ENCODE measurements around the gene MLLT1.
"Not testable (repeated sequence)": the region's sequence is repeated elsewhere in the genome, so short reads cannot be mapped to it uniquely, and the experiment has no call there.

Gene MLLT1, protein sequence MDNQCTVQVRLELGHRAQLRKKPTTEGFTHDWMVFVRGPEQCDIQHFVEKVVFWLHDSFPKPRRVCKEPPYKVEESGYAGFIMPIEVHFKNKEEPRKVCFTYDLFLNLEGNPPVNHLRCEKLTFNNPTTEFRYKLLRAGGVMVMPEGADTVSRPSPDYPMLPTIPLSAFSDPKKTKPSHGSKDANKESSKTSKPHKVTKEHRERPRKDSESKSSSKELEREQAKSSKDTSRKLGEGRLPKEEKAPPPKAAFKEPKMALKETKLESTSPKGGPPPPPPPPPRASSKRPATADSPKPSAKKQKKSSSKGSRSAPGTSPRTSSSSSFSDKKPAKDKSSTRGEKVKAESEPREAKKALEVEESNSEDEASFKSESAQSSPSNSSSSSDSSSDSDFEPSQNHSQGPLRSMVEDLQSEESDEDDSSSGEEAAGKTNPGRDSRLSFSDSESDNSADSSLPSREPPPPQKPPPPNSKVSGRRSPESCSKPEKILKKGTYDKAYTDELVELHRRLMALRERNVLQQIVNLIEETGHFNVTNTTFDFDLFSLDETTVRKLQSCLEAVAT

DNA sequence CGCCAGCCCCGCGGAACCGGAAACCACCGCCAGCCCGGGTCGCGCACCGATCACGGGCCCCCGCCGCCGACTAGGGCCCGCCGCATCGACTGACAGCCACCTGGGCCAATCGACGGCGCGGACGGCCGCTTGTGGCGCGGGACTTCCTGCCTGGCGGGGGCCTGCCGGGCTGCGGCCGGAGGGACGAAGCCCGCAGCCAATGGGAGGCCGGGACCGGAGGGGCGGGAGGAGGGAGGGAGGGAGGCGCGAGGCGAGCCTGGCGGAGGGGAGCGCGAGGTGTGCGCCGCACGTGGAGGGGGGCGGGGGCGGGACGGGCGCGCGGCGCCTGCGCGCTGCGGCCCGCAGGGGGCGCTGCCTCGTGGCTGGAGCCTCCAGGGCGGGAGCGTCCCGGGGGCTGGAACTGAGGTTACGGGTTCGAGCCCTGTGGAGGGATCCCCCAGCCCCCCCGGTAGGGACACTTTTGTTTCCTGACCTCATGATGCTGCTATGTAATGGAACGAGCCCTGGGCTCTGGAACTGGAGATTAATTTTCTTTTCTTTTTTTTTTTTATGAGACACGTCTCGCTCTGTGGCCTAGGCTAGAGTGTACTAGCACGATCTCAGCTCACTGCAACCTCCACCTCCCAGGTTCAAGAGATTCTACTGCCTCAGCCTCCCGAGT lies at the start of gene MLLT1:
MLLT1 (minus strand) TSS at position 45 of the 661 bp plus-strand sequence. CDS start 191 bp downstream, outside the sequence.
- peak; percentile 93 to 95 for DNase-seq

DNA sequence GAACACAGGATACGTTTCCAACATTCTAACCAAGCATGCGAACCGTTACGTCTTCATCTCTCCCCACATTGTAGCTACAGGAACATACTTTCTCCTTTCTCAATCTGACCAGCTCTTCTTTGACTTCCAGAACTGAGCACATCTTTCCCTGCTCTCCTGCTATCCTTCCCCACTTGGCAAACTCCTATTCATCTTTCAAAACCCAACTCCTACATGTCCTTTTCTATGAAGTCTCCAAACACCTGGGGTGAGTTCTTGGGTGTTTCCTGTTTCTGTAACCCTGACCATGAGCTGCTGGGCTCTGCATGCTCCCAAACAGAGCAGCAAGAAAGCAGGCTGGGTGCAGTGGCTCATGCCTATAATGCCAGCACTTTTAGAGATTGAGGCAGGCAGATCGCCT lies 47.0 kb upstream of the MLLT1 start:
- DNase-seq: no peak

DNA sequence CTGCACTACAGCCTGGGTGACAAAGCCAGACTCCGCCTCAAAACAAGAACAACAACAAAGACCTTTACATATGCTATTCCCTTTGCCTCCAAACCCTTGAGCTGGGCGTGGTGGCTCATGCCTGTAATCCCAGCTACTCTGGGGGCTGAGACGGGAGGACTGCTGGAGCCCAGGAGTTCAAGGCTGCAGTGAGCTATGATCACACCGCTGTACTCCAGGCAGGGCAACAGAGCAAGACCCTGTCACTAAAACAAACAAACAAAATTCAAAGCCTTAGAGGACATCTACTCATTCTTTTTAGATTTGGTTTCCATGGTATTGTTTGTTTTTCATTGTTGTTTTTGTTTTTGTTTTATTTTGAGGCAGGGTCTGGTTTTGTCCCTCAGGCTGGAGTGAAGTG lies 45.8 kb upstream of the MLLT1 start:
- no peak for DNase-seq

DNA sequence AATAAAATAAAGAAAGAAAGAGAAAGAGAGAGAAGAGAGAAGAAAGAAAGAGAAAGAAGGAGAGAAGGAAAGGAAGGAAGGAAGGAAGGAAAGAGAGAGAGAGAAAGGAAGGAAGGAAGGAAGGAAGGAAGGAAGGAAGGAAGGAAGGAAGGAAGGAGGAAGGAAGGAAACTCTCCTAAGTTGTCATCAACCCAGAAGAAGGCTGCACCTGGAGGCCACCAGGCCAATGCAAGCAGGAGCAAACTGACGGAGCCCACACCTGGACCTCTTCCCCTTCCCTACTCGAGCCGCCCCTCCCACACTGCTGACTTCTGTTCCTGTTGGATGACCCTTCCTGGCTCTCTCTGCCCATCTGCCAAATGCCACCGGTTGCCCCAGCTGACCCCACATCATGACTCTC lies 45.0 kb upstream of the MLLT1 start:
- DNase-seq: no peak

DNA sequence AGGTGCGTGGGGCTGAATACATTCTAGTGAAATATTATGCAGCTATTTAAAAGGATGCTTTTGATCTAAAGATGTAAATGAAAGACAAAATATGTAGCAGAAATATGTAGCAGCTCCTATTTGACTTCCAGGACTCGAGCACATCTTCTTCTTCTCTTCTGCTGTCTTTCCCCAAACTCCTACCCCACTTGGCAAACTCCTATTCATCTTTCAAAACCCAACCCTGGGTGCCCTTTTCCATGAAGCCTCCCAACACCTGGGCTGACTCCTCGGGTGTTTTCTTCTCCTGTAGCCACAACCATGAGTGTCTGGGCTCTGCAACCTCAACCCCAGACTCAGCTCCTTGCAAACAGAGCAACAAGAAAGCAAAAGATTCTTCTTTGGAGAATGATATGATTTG lies 42.5 kb upstream of the MLLT1 start:
- no peak for DNase-seq

DNA sequence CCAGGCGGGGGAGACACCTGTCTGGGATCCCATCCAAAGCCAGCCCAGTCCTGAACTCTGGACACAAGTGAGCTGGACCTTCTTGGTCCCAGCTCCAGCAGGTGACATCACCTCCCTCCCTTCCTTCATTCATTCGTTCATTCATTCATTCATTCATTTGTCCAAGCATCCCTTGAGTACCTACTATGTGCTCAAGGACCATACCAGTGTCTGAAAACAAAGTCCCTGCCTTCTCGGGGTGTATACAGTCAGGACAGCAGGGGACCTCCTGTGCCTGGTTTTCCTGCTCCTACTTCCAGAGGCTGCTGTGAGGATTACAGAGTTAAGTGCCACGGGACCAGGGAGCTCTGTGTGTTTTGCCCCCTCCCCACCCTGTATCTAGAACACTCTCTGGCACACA lies 39.6 kb upstream of the MLLT1 start:
- no peak for DNase-seq

DNA sequence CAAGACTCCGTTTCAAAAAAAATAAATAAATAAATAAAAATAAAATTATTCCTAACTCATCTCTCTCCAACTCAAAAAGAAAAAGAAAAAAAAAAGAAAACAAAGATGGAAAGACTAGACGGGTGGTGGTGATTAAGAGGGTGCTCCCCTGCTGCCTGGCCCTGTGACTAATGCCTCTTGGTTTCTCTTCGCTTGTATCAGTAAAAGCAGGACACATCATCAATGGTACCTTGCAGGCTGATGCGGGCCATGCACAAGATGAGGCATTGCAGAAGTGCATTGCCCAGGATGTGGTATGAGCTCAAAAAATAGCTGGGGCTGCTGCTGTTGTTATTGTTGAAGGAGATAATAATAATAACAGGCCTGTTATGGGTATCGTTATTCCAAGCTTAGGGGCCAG lies 39.0 kb upstream of the MLLT1 start:
- DNase-seq: no peak

DNA sequence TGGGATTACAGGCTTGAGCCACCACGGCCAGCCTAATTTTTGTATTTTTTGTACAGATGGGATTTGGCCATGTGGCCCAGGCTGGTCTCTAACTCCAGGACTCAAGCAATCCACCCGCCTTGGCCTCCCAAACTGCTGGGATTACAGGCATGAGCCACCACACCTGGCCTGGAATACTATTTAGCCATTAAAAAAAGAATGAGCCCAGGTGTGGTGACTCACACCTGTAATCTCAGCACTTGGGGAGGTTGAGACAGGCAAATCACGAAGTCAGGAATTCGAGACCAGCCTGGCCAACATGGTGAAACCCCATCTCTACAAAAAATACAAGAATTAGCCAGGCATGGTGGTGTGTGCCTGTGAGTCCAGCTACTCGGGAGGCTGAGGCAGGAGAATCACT lies 35.9 kb upstream of the MLLT1 start:
- not testable (repeated sequence) for DNase-seq

DNA sequence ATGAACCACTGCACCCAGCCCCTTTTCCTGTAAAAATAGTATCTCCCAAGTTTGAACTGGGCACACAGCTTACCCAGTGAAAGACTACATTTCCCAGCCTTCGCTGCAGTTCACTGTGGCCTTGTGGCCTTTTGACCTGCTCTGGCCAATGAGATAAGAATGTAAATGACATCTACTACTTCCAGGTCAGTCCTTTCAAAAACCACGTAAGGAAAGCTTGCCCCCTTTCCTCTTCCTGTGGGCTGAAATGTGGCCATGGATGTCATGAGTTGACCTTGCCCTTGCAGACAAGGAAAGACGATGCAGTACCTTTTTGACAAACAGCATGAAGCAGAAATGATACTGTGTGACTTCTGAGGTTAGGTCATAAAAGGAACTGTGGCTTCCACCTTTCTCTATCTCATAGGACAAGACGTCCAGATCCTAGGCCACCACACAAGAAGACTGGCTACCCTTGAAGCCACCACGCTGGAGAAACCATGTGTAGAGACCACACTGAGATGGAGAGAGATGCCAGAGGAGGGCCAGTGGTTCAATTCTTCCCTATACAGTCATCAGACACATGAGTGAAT lies 33.7 kb upstream of the MLLT1 start:
- no peak for DNase-seq

DNA sequence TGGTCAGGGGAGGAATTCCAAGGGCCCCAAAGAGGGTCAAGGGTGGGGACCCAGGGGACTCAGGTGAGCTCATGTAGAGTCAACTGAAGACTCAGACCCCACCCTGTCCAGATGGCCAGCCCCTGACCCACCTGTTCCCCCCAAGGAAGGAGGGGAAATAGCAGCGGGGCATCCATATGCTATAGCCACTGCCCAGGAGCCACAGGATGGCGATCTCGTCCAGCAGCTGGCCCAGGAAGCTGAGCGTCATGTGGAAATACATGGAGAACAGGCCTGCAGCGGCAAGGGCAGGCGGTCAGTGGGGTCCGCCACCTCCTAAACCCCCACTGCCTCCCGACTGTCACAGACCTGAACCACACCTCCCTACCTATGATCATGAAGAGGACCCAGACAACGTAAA lies 32.2 kb upstream of the MLLT1 start:
- DNase-seq: no peak

DNA sequence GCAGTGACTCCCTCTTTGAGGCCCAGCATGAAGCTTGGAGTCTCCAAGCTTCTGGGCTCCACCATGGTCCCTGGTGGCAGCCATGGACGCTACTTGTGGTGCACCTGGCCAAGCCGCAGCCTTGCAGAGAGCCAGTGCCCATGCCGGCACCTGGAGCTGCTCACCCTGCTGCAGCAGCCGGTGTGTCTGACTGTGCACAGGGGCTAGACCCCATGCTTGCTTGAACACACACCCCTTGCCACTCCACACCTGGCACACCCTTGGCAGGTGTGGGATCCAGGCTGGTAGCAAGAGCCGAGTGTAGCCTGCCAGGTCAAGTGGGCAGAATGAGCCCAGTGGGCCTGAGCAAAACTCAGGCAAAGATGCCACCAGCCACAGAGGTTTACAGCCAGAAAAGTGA lies 18.6 kb upstream of the MLLT1 start:
- DNase-seq: no peak

DNA sequence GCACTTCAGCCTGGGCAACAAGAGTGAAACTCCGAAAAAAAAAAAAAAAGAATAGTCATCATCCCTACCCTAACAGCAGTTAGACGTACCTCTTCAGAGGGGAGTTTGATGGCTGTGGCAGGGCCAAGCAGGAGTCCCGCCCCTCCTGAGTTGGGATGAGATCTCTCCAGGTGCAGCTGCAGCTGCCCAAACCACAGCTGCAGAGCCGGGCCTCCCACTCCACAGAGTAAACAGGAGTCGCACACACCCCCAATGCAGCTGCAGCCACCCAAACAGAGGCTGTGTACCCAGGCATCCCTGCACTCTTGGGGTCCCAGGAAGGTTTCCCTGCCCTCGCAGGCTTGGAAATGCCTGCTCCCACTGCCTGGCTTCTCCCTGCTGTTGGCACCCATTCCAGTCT lies 17.4 kb upstream of the MLLT1 start:
- no peak for DNase-seq

DNA sequence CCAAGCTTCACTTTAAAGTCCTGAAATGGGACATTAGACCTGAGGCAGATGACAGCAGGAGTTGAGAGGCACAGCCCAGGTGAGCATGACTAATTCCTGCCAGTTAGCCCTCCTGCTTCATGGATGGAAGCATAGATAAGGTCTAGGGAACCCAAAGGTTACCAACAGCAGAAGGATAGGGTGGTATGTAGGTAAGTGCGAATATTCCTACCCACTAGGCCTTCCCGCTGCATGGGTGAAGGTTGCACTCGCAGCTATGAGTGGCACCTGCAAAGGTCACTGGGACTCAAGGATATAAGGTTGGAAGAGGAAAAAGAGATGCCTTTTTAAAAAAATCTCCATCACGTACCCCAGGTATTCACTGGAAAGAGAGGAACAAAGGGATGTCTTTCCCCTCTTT lies 12.2 kb upstream of the MLLT1 start:
- no peak for DNase-seq

DNA sequence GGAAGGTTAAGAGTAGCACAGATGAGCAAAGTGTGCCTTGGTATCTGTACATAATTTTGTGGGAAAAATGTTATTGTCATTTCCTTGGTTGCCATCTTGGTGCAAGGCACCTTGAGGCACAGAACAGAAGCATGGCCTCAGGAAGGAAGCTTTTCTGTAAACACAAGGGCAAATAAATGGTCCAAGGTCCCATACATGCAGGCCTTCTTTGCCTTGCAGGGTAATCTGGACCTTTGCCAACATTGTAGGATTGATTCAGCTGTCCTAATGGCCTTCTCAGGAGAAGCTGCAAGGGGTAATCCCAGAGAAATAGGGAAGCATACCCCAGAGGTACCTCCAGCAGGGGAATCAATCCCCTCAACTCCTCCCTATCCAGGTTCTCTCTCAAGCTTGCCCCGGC lies 9.0 kb upstream of the MLLT1 start:
- DNase-seq: no peak

DNA sequence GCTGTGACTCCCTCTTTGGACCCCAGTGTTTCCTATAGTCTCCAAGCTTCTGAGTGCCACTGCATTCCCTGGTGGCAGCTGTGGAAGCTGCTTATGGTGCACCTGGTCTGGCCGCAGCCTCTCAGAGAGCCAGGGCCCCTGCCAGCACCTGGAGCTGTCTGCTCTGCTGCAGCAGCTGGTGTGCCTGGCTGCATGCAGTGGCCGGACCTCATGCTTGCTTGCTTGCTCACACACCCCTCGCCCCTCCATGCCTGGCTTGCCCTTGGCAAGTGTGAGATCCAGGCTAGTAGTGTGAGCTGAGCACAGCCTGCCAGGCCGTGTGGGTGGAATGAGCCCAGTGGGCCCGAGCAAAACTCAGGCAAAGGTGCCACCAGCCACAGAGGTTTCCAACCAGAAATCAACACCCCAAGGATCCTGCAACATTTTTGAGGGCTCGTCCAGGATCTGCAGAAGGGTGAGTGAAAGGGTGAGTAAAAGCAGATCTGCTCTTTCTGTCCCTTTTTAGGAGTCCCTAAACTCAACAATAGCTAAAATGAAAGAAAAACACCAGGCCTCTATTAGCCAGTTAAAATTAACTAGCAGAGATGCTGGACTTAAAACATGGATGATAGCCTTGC lies 7.6 kb upstream of the MLLT1 start:
- no peak for DNase-seq

DNA sequence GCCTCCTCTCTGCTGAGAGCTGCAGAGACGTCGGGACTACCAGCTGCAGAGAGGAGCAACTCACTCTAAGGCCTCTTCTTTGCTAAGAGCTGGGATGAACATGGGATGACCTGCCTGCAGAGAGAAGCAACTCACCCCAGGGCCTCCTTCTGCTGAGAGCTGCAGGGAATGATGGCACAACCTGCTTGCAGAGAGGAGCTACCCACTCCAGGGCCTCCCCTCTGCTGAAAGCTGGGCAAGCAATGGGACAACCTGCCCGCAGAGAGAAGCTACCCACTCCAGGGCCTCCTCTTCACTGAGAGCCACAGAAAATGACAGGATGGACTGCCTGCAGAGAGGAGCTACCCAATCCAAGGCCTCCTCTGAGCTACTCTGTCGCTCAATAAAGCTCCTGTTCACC lies 6.9 kb upstream of the MLLT1 start:
- no peak for DNase-seq

DNA sequence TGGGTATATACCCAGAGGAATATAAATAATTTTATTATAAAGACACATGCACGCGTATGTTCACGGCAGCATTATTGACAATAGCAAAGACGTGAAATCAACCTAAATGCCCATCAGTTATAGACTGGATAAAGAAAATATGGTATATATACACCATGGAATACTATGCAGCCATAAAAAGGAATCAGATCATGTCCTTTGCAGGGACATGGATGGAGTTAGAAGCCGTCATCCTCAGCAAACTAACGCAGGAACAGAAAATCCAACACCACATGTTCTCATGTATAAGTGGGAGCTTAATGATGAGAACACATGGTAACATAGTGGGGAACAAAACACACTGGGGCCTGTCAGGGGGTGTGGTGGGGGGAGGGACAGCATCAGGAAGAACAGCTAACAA lies 2.6 kb upstream of the MLLT1 start:
- not testable (repeated sequence) for DNase-seq

DNA sequence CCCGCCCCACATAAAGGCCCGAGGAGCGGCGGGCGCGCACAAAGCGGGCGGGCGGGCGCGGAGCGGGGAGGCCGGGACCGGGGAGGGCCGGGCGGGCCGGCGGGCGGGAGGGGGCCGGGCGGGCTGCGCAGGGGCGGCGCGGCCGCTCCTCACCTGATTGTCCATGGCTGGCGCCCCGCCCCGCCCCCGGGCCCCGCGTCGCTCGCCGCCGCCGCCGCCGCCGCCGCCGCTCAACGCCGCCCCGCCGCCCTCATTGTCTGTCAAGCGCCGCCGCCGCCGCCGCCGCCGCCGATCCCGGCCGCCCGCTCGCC lies 200 bp downstream of the MLLT1 start:
- no peak for DNase-seq

DNA sequence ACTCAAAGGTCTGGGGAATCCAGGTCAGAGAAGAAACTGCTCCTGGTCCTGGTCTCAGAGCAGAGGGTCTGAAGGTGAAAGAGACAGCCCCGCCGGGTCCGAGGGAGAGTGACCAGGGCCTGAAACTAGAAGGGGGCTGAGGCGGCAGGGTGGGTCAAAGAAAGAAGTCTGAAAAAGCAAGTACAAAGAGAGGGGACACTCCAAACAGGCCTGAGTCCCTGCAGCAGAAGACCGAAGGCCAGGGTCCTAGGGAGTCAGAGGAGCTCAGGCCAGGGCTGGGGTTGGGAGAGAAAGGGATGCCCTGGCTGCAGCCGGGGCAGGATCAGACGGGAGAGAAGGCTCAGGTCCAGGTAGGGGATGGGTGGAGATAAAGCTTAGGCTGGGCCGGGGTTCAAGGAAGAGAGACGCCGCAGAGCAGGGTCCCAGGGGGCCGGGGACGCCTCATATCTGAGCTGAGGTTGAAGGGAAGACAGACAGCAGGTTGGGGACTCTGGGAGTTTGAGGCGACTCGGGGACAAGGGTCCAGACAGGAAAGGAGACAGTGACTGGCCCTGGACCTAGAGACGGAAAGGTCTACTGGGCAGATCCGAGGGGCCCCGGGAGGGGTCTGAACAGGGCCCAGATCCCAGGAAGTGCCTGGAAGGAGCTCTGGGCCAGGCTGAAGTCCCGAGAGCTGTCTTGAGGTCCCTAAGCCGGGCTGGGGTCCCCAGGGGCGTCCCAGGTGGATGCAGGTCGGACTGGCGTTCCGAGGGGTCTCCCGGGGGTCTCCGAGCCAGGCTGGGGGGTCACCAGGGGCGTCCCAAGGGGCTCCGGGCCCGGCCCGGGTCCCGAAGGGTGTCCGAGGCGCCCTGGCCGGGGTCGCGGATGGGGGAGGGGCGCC lies 795 bp downstream of the MLLT1 start:
- DNase-seq: peak; percentile 10 to 16

DNA sequence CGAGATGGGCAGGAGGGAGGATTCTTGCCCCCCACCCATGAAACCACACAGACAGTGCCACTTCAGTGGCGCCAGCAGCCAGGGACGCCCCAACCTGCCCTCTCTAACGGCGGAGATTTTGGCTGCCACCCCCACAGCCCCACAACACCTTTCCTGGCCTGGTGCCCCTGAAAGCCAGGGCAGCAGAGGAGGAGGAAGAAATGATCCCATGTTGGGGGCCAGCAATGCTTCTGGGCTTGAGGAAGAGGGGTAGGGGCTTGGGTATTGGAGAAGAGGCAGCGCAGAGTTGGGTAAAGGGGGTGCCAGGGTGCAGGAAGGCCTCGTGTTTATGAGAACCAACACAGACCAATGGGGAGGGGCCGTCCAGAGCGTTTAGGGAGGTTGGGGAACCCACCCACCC lies 1.7 kb downstream of the MLLT1 start:
- DNase-seq: no peak

DNA sequence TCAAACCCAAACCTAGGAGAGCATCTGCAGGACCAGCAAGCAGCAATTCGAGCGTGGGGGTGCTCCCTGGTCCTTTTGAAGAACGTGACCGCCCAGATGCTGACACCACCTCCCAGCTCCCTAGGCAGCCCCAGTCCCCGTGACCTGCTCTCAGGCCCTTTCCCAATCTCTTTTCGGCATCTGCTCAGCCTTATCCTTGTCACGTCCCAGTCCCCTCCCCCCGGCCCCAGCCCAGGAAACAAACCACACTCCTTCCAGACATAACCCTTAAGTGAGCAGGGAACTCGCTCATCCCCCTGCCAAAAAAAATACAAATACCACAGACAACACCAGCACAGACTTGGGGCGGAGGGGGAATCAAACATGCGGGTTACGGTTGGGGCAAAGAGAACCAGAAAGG lies 3.3 kb downstream of the MLLT1 start:
- no peak for DNase-seq

DNA sequence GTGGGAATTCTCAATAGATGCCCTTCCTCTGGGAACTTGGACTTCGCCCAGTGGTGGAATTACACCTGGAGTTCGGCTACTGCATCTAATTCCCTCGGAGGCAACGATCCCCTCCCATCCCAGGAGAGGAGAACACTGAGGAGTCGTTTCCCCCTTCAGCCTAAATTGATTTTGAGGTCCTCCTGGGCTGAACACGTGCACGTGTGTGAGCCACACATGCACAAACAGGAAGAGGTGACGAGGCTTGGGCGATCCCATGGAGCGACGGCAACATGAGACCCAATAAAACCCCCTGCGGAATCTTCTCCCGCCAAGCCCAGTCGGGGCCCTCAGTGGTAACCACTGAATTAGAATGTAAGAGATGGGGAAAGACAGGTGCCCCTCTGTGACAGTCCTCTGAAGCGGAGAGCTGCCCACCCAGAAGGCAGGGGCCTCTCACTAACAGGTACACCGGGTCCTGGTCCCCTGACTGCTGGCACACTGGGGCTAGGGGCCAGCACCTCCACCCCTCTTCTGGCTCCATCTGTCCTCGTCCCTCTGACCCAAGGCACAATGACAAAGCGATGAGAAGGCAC lies 4.5 kb downstream of the MLLT1 start:
- no peak for DNase-seq
